ENCODE measurements around the gene PLCD3. TPM values are rescaled to one million over a fixed set of nuclear protein-coding genes. Genes with fewer than 3 reads are reported as not detected.

The PLCD3 gene
- total RNA-seq, 1 donor from 2014 or later: 6.2 TPM

- H3K27ac Mint-ChIP-seq (ENCODE audit: unreplicated experiment): no peak overlapping the region
- no peak overlapping the region for H3K4me3 Mint-ChIP-seq (ENCODE audit: unreplicated experiment)
- H3K36me3 Mint-ChIP-seq (ENCODE audit: unreplicated experiment): no peaks in the 10 kb centered on the region
- peaks cover 5% of the 10 kb centered on the region for H3K27me3 Mint-ChIP-seq (ENCODE audit: unreplicated experiment)
- peaks cover 4% of the 10 kb centered on the region for H3K4me1 Mint-ChIP-seq (ENCODE audit: low read depth, unreplicated experiment)
- no peaks in the 10 kb centered on the region for H3K9me3 Mint-ChIP-seq (ENCODE audit: unreplicated experiment)
- DNase-seq: no peak
- TF ChIP-seq, protein P1, sequence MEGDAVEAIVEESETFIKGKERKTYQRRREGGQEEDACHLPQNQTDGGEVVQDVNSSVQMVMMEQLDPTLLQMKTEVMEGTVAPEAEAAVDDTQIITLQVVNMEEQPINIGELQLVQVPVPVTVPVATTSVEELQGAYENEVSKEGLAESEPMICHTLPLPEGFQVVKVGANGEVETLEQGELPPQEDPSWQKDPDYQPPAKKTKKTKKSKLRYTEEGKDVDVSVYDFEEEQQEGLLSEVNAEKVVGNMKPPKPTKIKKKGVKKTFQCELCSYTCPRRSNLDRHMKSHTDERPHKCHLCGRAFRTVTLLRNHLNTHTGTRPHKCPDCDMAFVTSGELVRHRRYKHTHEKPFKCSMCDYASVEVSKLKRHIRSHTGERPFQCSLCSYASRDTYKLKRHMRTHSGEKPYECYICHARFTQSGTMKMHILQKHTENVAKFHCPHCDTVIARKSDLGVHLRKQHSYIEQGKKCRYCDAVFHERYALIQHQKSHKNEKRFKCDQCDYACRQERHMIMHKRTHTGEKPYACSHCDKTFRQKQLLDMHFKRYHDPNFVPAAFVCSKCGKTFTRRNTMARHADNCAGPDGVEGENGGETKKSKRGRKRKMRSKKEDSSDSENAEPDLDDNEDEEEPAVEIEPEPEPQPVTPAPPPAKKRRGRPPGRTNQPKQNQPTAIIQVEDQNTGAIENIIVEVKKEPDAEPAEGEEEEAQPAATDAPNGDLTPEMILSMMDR (IDR thresholded peaks at IDR 0.05; ENCODE audit: partially characterized antibody, unreplicated experiment): no peak
Measured at GRCh38 chr17:45110676-45111611, 21.4 kb downstream of the PLCD3 start.

DNA sequence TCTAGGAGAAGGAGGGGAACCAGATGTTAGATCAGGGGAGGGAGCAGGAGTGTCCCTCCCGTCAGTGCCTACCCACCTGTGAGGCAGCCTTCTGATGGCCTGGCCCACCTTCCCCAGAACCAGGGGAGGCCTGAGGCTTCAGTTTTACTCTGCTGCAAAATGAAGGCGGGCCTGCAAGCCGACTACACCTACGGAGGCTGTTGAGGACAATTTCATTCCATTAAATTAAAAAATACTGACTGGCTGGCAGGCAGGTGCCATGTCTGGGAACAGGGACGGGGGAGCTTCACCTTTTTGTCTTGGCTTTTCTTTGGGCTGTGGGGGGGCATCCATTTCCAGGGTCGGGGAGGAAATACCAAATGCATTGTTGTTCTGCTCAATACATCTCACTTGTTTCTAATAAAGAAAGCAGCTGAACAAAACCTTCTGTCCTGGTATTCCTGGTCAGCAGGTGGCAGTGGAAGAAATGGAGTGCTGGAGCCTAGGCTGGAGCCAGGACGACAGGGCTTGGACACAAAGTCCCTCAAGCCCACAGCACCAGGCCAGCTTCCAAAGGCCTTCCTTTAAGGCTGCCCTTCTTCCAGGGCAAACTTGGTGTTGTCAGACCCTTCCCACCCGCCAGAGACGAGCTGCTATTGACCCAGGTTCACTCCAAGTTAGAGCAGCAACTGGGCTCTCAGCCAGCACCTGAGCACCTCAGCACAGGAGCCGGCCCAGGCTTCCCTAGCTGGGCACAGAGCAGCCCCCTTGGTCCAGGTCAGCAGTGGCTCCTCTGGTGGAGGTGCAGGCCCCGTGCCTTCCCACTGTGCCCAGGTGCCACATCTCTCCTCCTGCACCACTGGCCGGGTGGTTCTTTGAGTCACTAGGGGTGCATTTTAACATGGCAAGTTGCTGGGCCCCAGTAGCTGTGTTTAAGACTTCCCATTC lies 23.5 kb downstream of the PLCD3 start:
- no peak for DNase-seq
- Mint-ChIP-seq H3K36me3 (ENCODE audit: unreplicated experiment) (no peaks in the 10 kb centered on the region), H3K27me3 (ENCODE audit: unreplicated experiment) (peaks cover 3% of the 10 kb centered on the region), H3K27ac (ENCODE audit: unreplicated experiment) (peak overlapping the region; percentile 28), H3K9me3 (ENCODE audit: unreplicated experiment) (no peaks in the 10 kb centered on the region), H3K4me3 (ENCODE audit: unreplicated experiment) (no peak overlapping the region), H3K4me1 (ENCODE audit: low read depth, unreplicated experiment) (no peaks in the 10 kb centered on the region)
- TF ChIP-seq, protein P1 (IDR thresholded peaks at IDR 0.05; ENCODE audit: partially characterized antibody, unreplicated experiment): no peak

DNA sequence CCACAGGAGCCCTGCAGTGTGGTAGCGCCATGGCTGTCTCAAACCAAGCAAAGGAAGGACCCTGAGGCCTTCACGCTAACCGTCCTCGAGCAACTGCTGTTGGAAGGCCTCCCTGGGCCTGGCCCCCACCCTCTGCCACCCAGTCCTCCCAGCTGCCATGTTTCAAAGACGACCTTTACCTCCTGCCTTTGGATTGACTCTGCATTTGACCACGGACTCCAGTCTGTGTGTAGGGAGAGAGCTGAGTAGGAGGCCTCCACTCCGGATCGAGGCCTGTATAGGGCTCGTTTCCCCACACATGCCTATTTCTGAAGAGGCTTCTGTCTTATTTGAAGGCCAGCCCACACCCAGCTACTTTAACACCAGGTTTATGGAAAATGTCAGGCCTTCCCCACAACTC lies 24.3 kb downstream of the PLCD3 start:
- peaks cover 3% of the 10 kb centered on the region for H3K27me3 Mint-ChIP-seq (ENCODE audit: unreplicated experiment)
- H3K36me3 Mint-ChIP-seq (ENCODE audit: unreplicated experiment): no peaks in the 10 kb centered on the region
- no peak for DNase-seq
- no peak overlapping the region for H3K4me3 Mint-ChIP-seq (ENCODE audit: unreplicated experiment)
- H3K4me1 Mint-ChIP-seq (ENCODE audit: low read depth, unreplicated experiment): no peaks in the 10 kb centered on the region
- TF ChIP-seq, protein P1 (IDR thresholded peaks at IDR 0.05; ENCODE audit: partially characterized antibody, unreplicated experiment): no peak
- no peak overlapping the region for H3K27ac Mint-ChIP-seq (ENCODE audit: unreplicated experiment)
- H3K9me3 Mint-ChIP-seq (ENCODE audit: unreplicated experiment): no peaks in the 10 kb centered on the region

DNA sequence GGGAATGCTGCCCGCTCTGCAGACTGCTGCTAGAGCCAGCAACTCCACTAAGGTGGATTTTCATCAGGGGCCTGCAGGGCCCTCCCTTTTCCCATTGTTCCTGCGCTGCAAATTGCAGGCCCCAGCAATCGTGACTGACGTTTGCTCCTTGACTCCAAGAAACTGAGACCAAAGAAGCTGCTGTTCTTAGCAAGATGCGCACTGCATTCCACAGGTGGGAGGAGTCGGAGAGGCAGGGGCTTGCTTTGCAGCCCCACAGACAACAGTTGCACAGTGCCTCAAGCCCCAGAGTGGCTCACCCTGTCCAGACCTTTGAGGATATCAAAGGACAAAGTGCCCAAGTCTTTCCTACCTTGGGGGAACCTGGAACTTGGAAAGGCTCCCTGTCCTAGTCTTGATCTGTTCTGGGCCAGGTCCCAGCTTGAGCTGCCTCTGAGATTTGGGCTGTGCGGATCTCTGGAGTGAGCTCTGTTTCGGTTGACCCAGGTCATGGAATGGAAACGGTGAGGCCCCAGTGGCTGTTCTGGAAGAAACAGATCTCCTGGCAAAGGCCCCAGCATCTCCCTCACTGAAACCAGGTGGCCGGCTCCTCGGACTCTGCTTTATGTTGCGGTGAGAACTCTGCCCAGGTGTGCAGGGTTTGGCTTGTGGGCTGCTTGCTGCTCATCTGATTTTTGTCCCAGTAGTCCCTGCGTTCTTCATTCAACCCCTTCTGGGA lies 24.9 kb downstream of the PLCD3 start:
- no peak for DNase-seq
- Mint-ChIP-seq H3K27ac (ENCODE audit: unreplicated experiment) (no peak overlapping the region), H3K4me3 (ENCODE audit: unreplicated experiment) (no peak overlapping the region), H3K36me3 (ENCODE audit: unreplicated experiment) (no peaks in the 10 kb centered on the region), H3K4me1 (ENCODE audit: low read depth, unreplicated experiment) (peaks cover 1% of the 10 kb centered on the region), H3K9me3 (ENCODE audit: unreplicated experiment) (no peaks in the 10 kb centered on the region), H3K27me3 (ENCODE audit: unreplicated experiment) (peaks cover 3% of the 10 kb centered on the region)
- TF ChIP-seq, protein P1 (IDR thresholded peaks at IDR 0.05; ENCODE audit: partially characterized antibody, unreplicated experiment): no peak

Measured in glutamatergic neuron (in vitro differentiated cells).